ENCODE data around the gene APH1B.

APH1B gene

DNA sequence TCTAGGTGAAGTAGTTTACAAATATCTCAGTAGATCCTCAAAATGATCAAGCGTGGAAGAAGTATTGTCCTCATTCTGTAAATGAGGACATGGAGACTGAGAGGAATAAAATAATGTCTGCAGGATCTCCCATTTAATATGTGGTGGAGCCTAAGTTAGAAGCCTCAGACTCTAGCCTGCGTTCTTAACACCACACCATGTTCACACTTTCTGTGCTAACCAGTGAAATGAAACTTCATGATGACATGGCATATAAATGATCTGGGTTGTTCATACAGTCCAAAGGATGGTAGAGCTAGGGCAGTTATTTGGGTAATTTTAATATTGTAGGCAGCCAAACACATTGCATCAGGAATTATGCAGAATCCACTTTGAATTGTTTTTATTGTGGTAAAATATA, 25.1 kb upstream of the APH1B start:
- no peak for DNase-seq (ENCODE audit: low read depth)

DNA sequence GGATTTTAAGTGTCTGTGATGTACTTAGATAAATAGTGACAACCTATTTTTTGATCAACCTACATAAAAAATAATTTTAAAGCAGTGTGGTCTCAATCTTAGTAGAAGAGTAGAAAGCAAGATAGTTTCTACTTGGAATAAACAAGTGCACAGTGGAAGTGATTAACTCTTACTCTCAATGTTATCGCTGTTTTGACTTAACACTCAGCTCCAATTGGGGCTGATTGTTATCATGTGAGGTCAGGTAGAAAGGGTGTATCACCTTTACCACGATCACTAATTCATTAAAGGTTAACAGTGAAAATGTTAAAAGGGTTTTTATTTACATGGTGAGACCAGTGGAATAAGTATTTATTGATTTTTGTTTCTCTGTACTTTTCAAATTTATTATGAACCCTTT, 22.4 kb upstream of the APH1B start:
- no peak for DNase-seq (ENCODE audit: low read depth)

DNA sequence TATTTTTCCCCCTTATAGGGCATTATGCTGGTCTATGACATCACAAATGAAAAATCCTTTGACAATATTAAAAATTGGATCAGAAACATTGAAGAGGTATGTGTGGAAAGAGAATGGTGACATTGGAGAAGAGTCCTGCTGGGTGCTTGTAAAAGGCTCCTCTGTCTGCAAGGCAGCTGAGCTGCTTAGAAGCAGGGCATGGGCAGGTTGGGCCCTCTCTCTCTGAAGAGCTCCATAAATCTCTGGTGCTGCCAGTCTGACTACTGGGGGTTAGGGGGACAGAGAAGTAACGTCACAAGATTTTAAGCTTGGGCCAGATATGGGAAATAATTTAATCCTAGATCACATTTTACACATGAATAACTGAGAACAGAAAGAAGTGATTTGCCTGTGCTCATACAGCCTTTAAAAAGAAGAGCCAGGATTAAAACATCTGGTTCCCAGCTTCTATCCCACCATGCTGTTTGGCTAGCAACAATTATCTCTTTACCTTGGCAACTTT, 21.9 kb upstream of the APH1B start:
- no peak for DNase-seq (ENCODE audit: low read depth)

DNA sequence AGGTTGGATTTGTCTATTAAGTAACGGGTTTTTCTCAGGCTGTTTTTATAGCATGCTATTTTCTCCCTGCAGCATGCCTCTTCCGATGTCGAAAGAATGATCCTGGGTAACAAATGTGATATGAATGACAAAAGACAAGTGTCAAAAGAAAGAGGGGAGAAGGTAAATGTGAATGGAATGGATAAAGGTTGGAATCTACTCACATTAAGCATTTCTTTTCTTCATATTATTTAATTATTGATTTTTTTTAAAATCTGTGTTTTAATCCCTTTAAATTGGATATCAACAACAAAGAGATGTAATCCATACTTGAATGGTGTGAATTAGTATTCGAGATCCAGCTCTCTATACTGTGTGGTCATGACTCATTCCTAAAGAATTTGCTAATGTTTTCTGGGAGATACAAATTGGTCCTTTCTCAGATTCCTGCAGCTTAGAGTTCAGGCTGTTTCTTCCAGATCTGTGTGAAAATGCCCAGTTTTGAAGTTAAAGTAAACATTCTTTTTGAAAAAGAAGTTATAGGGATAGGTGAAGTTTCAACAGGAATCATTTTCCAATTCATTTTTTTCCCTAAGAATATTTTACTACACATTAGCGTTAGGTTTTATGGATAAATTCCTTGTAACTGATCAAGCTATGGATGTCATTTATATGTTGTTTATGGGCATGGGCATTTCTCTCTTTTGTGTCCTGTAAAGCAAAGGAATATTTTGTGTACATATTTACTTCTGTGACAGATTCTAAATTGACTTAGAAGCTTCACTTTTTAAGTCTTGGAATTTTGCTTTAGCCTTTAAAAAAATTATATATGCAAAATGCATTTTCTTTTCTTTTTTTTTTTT, 20.8 kb upstream of the APH1B start:
- no peak for DNase-seq (ENCODE audit: low read depth)

DNA sequence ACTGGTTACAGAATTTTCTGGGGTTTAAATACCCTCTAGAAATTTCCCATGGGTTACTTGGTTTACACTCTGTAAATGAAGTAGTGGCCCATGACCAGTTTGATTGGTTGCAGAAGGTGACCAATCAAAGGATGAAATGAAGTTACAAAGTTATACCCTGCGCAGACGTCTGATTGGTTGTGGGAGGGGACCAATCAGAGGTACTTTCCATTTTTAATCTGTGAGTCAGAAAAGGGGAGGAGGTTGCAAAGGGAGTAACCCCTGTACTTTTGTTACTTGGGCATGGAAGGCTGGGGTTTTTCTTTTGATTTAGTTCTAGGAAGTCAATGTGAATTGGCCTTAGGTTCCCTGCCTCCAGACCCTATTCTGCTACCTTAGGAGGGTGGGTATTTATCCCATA, 18.7 kb upstream of the APH1B start:
- DNase-seq (ENCODE audit: low read depth): no peak

DNA sequence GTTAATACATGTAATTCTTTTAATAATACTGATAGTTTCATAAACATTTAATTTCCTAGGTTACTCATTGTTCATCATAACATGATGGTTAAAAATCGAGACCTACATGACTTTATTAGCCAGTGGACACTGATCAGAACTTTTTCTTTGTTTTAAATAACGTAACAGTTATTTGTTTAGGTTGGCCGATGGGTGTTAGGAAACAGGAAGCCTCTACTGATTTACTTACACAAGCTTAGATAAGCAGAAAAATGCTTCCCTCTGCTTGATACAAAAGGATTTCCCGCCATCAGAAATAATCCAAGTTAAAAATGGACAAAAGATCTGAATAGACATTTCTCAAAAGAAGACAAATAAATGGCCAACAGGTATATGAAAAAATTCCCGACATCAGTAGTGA, 16.6 kb upstream of the APH1B start:
- DNase-seq (ENCODE audit: low read depth): no peak

DNA sequence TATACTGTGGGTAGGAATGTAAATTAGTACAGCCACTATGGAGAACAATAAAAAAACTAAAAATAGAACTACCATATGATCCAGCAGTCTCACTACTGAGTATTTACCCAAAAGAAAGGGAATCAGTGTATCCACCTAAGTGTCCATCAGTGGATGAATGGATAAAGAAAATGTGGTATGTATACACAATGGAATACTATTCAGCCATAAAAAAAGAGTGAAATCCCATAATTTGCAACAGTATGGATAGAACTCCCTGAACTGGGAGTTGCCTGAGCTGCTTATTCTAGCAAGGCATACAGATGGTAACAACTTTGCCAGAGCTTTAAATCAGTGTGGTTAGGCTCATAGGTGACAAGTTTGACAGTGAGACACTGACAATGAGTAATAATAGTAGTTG, 16.1 kb upstream of the APH1B start:
- DNase-seq (ENCODE audit: low read depth): no peak

DNA sequence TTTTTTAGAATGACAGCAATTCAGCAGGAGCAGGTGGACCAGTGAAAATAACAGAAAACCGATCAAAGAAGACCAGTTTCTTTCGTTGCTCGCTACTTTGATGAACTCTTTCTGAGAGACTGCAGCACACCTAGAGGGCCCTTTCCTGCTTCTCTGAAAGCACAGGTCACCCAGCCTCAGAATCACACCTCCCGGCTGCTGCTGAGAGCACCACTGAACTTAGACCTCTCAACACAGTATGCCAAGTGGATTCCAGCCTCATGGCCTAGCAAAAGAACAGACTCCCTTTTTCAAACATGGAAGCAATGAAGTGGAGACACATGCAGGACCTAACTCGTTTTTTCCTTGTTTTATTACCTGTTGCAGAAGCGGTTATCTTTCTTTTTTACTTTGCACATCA, 13.9 kb upstream of the APH1B start:
- DNase-seq (ENCODE audit: low read depth): no peak

DNA sequence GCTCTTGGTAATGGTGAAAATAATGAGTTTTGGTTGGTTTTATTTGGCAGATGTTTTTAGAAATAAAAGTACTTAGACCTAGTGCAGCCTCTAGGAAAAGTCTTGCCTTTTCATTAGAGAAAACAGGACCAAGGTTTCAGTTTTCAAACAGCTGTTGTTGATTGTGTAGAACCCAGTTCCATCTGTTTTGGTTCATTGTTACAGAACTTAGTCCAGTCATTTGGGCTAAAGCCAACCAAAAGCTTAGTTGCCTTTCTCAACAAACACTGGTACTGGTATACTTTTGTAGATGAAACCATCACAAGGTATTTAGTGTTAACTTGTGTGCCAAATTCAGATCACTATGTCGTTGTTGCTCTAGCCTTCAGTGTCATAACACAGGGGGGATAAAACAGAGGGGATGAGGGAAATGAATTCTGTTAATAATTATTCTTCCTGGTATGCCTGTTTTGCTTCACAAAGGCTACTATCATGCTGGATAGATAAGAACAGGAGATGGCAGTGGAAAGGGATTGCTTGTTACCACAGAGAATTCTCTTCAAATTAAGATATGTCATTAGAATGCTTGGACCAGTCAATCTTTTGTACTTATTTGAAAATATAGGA, 12.6 kb upstream of the APH1B start:
- no peak for DNase-seq (ENCODE audit: low read depth)

DNA sequence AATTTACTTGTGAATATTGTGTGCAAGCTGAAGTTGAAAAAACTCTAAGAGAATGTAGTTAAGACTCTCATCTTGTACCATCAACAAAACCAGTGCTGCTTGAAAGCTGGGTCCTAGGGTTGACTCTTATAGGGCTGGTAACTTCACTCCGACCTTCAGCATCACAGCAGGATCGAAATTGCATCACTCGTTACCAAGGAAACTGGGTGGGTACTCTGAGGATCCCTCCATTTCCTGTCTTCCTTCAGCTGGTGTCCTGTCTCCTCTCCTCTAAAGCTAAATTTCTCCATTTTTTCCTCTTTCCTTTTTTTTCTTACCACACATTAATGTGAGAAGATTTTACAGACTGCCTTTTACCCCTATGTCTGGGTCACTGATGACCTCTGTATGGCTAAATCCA, 3.0 kb upstream of the APH1B start:
- DNase-seq (ENCODE audit: low read depth): no peak

DNA sequence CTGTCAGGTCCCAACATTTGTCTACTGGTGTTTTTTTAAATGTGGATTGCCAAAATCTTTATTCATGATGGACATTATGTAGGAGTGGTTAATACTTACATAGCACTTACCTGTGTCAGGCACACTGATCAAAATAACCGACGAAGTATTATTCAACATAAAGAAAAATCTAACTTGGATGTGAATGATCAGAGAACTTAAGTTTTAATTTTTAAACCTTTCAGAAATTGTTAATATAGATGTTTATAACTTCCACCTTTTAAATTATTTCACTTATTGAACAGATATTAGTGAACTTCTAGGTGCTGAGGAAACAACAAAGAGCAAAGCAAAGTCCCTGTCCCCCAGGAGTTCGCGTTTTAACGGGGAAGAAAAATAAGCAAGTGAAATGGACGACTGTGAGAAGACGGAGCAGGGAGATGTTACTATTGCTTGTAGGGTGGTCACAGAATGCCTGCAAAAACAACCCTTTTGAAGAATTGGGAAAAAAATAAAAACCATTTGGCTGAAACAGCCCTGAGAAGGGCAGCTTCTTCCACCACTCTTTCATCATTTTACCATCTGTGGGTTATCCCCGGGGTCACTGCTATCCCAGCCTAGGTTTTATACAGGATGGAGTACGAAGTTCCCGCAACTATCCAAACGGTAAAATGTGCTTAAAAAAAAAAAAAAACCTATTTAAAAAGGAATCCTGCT, 915 bp upstream of the APH1B start:
- DNase-seq (ENCODE audit: low read depth): no peak

DNA sequence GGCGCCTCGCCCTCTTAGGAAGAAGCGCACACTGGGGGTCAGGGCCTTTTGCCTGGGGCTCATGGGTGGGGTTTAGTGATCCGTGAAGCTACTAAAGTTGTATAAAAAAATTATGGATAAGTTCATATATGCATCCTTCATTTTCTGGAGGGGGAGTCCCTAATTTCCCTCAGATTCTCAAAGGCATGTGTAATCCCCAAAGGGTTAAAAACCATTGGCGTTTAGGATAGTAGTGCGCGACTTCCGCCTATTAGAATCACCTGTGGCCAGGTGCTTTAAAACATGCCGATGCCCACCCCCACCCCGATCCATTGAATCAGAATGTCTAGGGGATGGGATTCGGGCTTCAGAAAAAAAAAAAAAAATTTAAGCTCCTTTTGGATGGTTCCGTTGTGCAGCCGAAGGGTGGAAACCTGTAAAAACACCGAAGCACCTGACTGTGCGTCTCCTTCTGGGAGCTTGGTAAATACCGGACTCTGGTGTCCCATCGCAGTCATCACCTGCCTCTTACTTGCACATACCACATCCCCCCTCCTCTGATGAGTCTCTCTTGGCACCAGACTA, 570 bp downstream of the APH1B start:
- DNase-seq (ENCODE audit: low read depth): no peak

DNA sequence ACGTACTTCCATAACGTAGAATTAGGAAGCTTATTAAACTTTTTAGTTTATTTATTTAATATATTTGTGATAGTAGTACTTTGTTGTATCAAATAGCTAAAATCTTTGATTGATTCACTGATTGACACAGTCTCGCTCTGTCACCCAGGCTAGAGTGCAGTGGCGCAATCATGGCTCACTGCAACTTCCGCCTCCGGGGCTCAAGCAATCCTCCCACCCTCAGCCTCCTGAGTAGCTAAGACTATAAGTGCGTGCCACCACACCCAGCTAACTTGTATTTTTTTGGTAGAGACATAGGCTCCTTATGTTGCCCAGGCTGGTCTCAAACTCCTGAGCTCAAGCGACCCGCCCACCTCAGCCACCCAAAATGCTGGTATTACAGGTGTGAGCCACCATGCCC, 5.7 kb downstream of the APH1B start:
- DNase-seq (ENCODE audit: low read depth): no peak

DNA sequence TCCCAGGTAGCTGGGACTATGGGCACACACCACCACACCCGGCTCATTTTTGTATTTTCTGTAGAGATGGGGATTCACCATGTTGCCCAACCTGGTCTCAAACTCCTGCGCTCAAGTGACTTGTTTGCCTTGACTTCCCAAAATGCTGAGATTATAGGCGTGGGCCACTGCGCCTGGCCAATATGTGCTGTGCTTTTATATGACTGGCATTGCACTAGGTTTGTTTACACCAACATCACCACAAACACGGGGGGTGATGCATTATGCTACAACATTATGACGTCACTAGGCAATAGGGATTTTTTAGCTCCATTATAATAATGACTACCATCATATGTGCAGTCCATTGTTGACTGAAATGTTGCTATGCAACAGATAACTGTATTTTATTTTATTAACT, 6.9 kb downstream of the APH1B start:
- no peak for DNase-seq (ENCODE audit: low read depth)

DNA sequence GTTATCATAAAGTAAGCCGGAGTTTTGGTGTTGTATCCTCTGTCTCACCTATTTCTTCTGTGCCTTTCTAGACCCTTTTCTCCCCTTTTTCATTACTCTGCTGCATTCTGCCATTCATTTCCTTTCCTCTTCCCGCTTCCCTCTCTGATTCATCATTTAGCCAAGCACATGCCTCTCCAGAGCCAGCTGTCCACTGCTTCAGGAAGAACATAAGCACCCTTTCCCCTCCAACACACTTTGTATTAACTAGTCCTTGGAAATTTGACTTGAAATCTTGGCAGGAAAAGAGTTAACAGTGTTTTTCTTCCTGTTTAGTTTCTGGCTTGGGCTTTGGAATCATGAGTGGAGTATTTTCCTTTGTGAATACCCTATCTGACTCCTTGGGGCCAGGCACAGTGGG, 9.7 kb downstream of the APH1B start:
- no peak for DNase-seq (ENCODE audit: low read depth)

DNA sequence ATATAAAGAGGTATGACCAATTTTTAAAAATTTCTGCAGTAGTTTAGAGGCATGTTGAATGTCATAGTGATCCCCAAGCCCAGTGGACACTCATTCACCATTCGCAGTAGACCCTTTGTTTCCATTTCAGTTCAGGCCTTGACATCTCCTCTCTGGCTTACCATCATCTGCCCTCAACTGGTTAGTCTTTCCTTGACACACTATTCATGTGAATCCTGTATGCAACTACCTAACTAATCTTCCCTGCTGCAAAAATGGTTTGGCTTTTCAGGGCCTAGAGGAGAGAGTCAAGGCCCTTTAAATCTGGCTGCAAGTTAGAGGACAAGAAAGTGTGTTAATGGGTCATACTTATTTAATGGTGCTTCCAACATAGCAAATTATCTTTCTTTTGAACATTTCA, 10.9 kb downstream of the APH1B start:
- no peak for DNase-seq (ENCODE audit: low read depth)

DNA sequence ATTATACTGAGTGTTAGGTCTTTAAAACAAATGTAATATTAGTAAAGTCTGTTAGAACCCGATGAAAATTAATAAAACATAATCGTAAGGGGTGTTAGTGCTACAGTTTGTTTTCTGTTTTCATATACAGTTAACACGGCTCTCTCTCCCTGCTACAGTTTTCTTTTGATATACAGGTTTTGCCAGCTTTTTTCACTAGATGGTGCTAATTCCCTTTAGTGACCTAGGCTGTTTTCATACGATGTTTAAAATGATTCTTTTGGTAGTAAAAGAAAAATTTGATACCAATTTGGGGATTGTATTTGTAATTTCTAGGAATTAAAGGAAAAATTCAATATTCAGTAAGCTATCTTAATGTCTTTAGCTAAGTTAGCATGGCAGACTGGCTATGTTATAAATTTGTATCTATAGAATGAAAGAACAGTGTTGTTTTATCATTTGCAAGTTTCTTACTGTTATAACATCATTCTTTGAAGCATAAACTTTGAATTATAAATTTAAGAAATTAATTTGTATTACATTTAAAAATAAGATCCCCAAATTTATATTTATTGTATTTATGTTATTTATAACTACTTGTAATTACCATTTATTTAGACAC, 11.5 kb downstream of the APH1B start:
- DNase-seq (ENCODE audit: low read depth): peak; percentile 46

DNA sequence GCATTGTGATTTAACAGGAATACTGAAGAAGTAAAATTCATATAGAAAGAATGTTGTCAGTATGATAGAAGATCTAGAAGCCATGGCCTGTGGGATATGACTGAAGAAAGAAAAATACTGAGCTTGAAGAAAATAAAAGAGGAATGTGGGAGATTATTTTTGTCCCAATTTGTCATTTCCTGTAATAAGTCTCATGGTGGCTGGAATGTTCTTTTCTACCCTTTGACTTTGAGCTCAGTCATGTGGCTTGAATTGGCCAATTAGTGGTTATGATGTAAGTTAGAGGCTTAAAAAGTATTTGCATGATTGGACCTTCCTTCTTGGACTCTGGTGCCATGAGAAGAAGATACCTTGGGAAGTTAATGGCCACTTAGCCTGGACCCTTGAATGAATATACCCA, 14.1 kb downstream of the APH1B start:
- peak; percentile 77 for DNase-seq (ENCODE audit: low read depth)

DNA sequence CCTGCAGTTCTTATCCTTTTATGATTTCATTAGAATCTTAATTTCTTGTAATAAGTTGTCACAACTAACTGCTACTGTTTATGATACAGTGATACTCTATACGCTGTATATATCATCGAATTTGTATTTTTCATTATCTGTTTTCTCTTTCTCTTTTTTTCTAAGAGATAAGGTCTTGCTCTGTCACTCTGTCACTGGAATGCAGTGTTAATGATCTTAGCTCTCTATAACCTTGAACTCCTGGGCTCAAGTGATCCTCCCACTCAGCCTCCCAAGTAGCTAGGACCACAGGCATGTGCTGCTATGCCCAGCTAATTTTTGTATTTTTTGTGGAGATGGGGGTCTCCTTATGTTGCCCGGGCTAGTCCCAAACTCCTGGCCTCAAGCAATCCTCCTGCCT, 14.8 kb downstream of the APH1B start:
- DNase-seq (ENCODE audit: low read depth): no peak

DNA sequence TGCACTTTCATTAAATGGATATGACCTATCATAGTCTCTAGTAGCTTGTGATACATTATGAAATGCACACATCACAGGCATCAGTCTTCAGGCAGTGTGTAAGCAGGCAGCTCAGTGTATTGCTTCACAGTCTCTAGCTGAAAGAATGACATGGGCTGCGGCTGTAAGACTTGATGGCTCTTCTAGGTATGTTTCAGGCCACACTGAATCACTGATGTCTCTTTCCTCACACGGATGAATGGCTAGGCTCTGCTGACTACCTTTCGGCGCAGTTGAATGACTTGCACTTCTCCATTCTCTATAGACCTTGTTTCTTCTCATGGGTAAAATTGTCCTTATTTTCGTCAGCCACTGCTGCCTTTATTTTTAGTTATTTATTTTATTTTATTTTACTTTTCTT, 15.4 kb downstream of the APH1B start:
- DNase-seq (ENCODE audit: low read depth): no peak

DNA sequence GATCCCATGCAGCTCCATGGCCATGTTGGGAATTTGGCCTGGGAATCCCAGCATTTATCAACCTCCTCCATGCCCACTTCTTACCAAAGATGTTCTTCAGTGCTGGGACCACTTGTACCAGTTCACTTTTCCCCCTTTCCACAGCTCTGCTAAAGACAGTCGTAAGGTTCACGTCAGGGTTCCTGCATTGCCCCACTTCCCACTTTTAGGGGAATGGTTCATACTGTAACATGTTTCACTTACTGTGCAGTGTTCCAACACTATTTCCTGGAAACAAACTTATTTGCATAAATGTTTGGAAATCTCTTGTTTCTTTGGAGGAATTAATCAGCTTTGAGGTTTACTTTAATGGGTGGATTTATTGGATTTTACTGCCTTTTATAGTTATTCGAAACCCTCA, 17.0 kb downstream of the APH1B start:
- DNase-seq (ENCODE audit: low read depth): no peak

DNA sequence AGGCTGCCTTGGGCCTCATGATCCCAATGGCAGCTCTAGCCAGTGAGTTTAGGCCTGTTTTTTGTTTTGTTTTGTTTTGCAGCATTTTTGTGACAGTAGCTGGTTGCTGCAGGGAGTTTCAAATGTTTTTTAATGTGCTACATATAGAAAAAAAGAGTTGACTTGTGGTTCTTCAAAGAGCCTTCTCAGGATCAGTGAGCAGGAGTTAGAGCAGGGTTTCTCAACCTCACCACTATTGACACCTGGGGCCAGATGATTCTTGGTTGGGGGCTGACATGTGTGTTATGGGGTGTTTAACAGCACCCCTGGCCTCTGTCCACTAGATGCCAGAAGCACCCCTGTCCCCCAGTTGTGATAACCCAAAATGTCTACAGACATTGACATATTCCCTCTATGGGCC, 17.9 kb downstream of the APH1B start:
- no peak for DNase-seq (ENCODE audit: low read depth)

DNA sequence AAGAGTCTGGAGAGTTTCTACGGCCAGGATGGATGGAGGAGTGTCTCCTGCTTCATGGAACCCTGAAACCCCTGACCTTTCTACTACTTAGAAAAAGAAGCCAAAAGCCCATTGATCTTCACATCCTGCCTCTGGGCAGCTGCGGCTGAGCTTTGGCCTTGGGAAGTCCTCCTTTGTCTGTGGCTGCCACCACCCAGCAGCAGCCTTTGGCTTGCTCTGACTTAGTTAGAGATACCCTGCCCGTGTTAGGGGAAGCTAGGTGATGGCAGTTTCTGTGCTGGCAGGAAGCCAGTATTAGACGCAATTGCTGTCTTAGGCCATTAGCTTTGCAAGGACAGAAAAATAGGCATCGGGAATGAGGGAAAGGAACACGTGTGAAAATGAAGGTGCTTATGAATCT, 18.8 kb downstream of the APH1B start:
- DNase-seq (ENCODE audit: low read depth): no peak
